IMR-90 (cell line): ENCODE results near the gene RMI2. TPM values are rescaled to one million over a fixed set of nuclear protein-coding genes. Genes with fewer than 3 reads are reported as not detected.
A peak's percentile ranks its signal among the peaks of the same experiment; 100 is the strongest.

Experiments used
- ATAC-seq: fragments of 200-7000 bp; cut with Tn5 transposase; 2 replicates; pipeline ENCODE4 v1.9.1; 2020; ENCODE audit warnings: low read depth, mild to moderate bottlenecking, moderate library complexity
- BruUV-seq: library from RNA; stranded (reverse); fragments of 400-500 nt; replicated peaks from 2 replicates; lab custom pipeline; 2021; lab: Mats Ljungman, UMichigan
- CTCF ChIA-PET: fragments of 300-600 bp; formaldehyde crosslinking; extraction: SDS; loops from one replicate; lab custom pipeline; 2021; ENCODE audit warnings: antibody characterized with exemption; lab: Yijun Ruan, JAX
- POLR2A ChIA-PET: fragments of 300-600 bp; sonication (Branson Sonifier 250); formaldehyde crosslinking; loops from one replicate; lab custom pipeline; 2022; ENCODE audit warnings: antibody characterized with exemption; ENCODE audit not compliant: unreplicated experiment; lab: Charles Lee
- DNase-seq: peaks from one replicate; pipeline ENCODE4 v3.0.0; 2013
- H2AFZ ChIP-seq: replicated peaks from 2 replicates; pipeline ENCODE3; 2013; ENCODE audit warnings: low read length, mild to moderate bottlenecking; ENCODE audit not compliant: poor library complexity
- H2AK5ac ChIP-seq: 2 replicates; pipeline ENCODE4 v1.6.1; 2013; ENCODE audit warnings: low read depth, low read length, inconsistent platforms
- H2AK9ac ChIP-seq: replicated peaks from 2 replicates; pipeline ENCODE3; 2013; ENCODE audit warnings: mild to moderate bottlenecking, low read depth, low read length, moderate library complexity; ENCODE audit not compliant: poor library complexity
- H2BK120ac ChIP-seq: 2 replicates; pipeline ENCODE4 v1.6.1; 2013; ENCODE audit warnings: low read depth, low read length, inconsistent platforms
- H2BK15ac ChIP-seq: 3 replicates; pipeline ENCODE4 v1.6.1; 2013; ENCODE audit warnings: low read depth, low read length, inconsistent platforms
- H2BK20ac ChIP-seq: 2 replicates; pipeline ENCODE4 v1.6.1; 2013; ENCODE audit warnings: low read depth, mild to moderate bottlenecking, inconsistent platforms, low read length, moderate library complexity
- H2BK5ac ChIP-seq: 2 replicates; pipeline ENCODE4 v1.6.1; 2013; ENCODE audit warnings: mild to moderate bottlenecking, low read depth, low read length, inconsistent platforms; ENCODE audit not compliant: poor library complexity, severe bottlenecking
- H3K14ac ChIP-seq: replicated peaks from 2 replicates; pipeline ENCODE4 v1.6.1; 2013; ENCODE audit warnings: low read depth, low read length, inconsistent platforms
- H3K18ac ChIP-seq: 2 replicates; pipeline ENCODE4 v1.6.1; 2013; ENCODE audit warnings: low read depth, low read length, control low read depth
- H3K23ac ChIP-seq: 2 replicates; pipeline ENCODE4 v1.6.1; 2013; ENCODE audit warnings: low read depth, low read length, inconsistent platforms
- H3K27ac ChIP-seq: 2 replicates; pipeline ENCODE4 v1.5.1; 2013; ENCODE audit warnings: mild to moderate bottlenecking, control low read depth, low read length; ENCODE audit not compliant: insufficient read depth
- H3K27me3 ChIP-seq: 2 replicates; pipeline ENCODE4 v1.6.1; 2013; ENCODE audit warnings: low read length; ENCODE audit not compliant: control insufficient read depth, insufficient read depth
- H3K36me3 ChIP-seq: 2 replicates; pipeline ENCODE4 v1.6.1; 2013; ENCODE audit warnings: low read length, mixed read lengths; ENCODE audit not compliant: control insufficient read depth, insufficient read depth
- H3K4ac ChIP-seq: 2 replicates; pipeline ENCODE4 v1.6.1; 2013; ENCODE audit warnings: low read depth, low read length, inconsistent platforms
- H3K4me1 ChIP-seq: 2 replicates; pipeline ENCODE4 v1.6.1; 2013; ENCODE audit warnings: low read length, mixed read lengths; ENCODE audit not compliant: control insufficient read depth, insufficient read depth
- H3K4me2 ChIP-seq: 2 replicates; pipeline ENCODE4 v1.6.1; 2013; ENCODE audit warnings: low read depth, mild to moderate bottlenecking, control low read depth, low read length, moderate library complexity
- H3K4me3 ChIP-seq: 2 replicates; pipeline ENCODE4 v1.5.1; 2013; ENCODE audit warnings: low read depth, mild to moderate bottlenecking, control low read depth, low read length, moderate library complexity; ENCODE audit not compliant: insufficient read depth
- H3K56ac ChIP-seq: 2 replicates; pipeline ENCODE4 v1.6.1; 2013; ENCODE audit warnings: low read length, inconsistent platforms; ENCODE audit not compliant: insufficient read depth; ENCODE audit errors: extremely low read depth
- H3K79me1 ChIP-seq, 2 experiments: 2 replicates each; pipeline ENCODE4 v1.6.1; 2013; ENCODE audit warnings: low read length in 2 of 2, inconsistent platforms in 1 of 2, low read depth in 1 of 2
- H3K9ac ChIP-seq: 2 replicates; pipeline ENCODE4 v1.6.1; 2013; ENCODE audit warnings: low read depth, low read length, control low read depth
- H3K9me1 ChIP-seq: 2 replicates; pipeline ENCODE4 v1.6.1; 2013; ENCODE audit warnings: low read length, inconsistent platforms; ENCODE audit not compliant: insufficient read depth
- H3K9me3 ChIP-seq: 2 replicates; pipeline ENCODE4 v1.6.1; 2013; ENCODE audit warnings: low read length; ENCODE audit not compliant: control insufficient read depth, insufficient read depth
- H4K20me1 ChIP-seq: 2 replicates; pipeline ENCODE4 v1.6.1; 2013; ENCODE audit warnings: low read length, inconsistent platforms; ENCODE audit not compliant: insufficient read depth
- H4K5ac ChIP-seq: 2 replicates; pipeline ENCODE4 v1.6.1; 2013; ENCODE audit warnings: mild to moderate bottlenecking, low read depth, low read length, control low read depth
- H4K8ac ChIP-seq, 2 experiments: 2 replicates each; pipeline ENCODE4 v1.6.1; 2013; ENCODE audit warnings: low read depth in 2 of 2, low read length in 2 of 2, control low read depth in 1 of 2, inconsistent platforms in 1 of 2
- H4K91ac ChIP-seq: 2 replicates; pipeline ENCODE4 v1.6.1; 2013; ENCODE audit warnings: low read depth, low read length, inconsistent platforms; ENCODE audit not compliant: insufficient read depth
- BHLHE40 ChIP-seq: fragments of 150-350 bp; IDR thresholded peaks from 2 replicates; pipeline ENCODE4 v1.6.1; 2016; ENCODE audit warnings: mild to moderate bottlenecking, low read depth, low read length
- CEBPB ChIP-seq: IDR thresholded peaks from 2 replicates; pipeline ENCODE4 v1.6.1; 2012; ENCODE audit warnings: low read depth, low read length, improper control_type of control experiment
- CHD1 ChIP-seq: IDR thresholded peaks from 2 replicates; pipeline ENCODE4 v1.6.1; 2012; ENCODE audit warnings: low read depth, low read length, improper control_type of control experiment
- FOS ChIP-seq: fragments of 150-350 bp; IDR thresholded peaks from 2 replicates; pipeline ENCODE4 v1.6.1; 2016; ENCODE audit warnings: low read depth, low read length
- MAFK ChIP-seq: IDR thresholded peaks from 2 replicates; pipeline ENCODE4 v1.6.1; 2012; ENCODE audit warnings: low read depth, low read length, improper control_type of control experiment
- MAZ ChIP-seq: IDR thresholded peaks from 2 replicates; pipeline ENCODE4 v1.6.1; 2012; ENCODE audit warnings: low read depth, mild to moderate bottlenecking, low read length, improper control_type of control experiment, moderate library complexity, borderline replicate concordance
- POLR2A ChIP-seq: IDR thresholded peaks from 2 replicates; pipeline ENCODE4 v1.6.1; 2012; ENCODE audit warnings: mild to moderate bottlenecking, low read depth, low read length
- RAD21 ChIP-seq: IDR thresholded peaks from 2 replicates; pipeline ENCODE4 v1.6.1; 2012; ENCODE audit warnings: low read length, improper control_type of control experiment
- RCOR1 ChIP-seq: IDR thresholded peaks from 2 replicates; pipeline ENCODE4 v1.6.1; 2012; ENCODE audit warnings: mild to moderate bottlenecking, low read length, improper control_type of control experiment; ENCODE audit not compliant: insufficient replicate concordance
- RFX5 ChIP-seq: IDR thresholded peaks from 2 replicates; pipeline ENCODE4 v1.8.0; 2012; ENCODE audit warnings: low read depth, mild to moderate bottlenecking, low read length, moderate library complexity
- SMC3 ChIP-seq: fragments of 150-350 bp; IDR thresholded peaks from 2 replicates; pipeline ENCODE4 v1.6.1; 2016; ENCODE audit warnings: low read depth, mild to moderate bottlenecking, antibody characterized with exemption, low read length, moderate library complexity
- USF2 ChIP-seq: fragments of 150-350 bp; IDR thresholded peaks from 2 replicates; pipeline ENCODE4 v1.6.1; 2017; ENCODE audit warnings: mild to moderate bottlenecking, antibody characterized with exemption, low read length, low read depth
- WGBS, 2 experiments: methylation state at CpG; one replicate each; pipeline versions ENCODE4 v1.1.5 to v1.1.7; 2013; ENCODE audit warnings: missing lambda C conversion rate in 2 of 2; ENCODE audit not compliant: insufficient read length in 1 of 2; ENCODE audit errors: extremely low coverage in 2 of 2; 5-methylcytosine and 5-hydroxymethylcytosine counted together
- dilution Hi-C: fragments of 300-500 bp; cut with HindIII; formaldehyde crosslinking; loops from one replicate; pipeline ENCODE4 v1.14.3; 2018; ENCODE audit warnings: low sequenced_read_pairs; ENCODE audit not compliant: unreplicated experiment
- in situ Hi-C: fragments of 300-500 bp; cut with MboI; formaldehyde crosslinking; loops from 3 replicates; pipeline ENCODE4 v1.14.3; 2019; ENCODE audit warnings: low sequenced_read_pairs, inconsistent platforms, mixed read lengths
- intact Hi-C: fragments of 100-400 bp; cut with micrococcal nuclease; formaldehyde crosslinking; loops from 2 replicates; pipeline ENCODE4 v1.10.0; 2022
- polyA plus RNA-seq, 3 experiments: library from polyadenylated mRNA; depleted of rRNA; stranded (reverse); fragments of >200 nt; gene quantifications; 2 replicates each; pipeline ENCODE4 v1.2.3, GENCODE V29; 2012; ENCODE audit warnings: low replicate concordance in 1 of 3
- total RNA-seq: library from RNA; depleted of rRNA; stranded (reverse); fragments of >200 nt; gene quantifications from 2 replicates; pipeline ENCODE4 v1.2.3, GENCODE V29; 2012
- TF ChIP-seq, protein P1 (sequence below): fragments of 150-350 bp; IDR thresholded peaks from 2 replicates; pipeline ENCODE4 v1.6.1; 2016; ENCODE audit warnings: low read depth, mild to moderate bottlenecking, low read length, moderate library complexity, borderline replicate concordance
- TF ChIP-seq, protein P2 (sequence below): conservative IDR thresholded peaks from 2 replicates; pipeline ENCODE4 v1.5.1; 2012; ENCODE audit warnings: mild to moderate bottlenecking, low read depth, low read length, improper control_type of control experiment

Gene RMI2
- total and polyA plus RNA-seq, 2 of the 4 experiments (the other 2 are of a cell fraction): 3.2 to 5.6 TPM

DNA sequence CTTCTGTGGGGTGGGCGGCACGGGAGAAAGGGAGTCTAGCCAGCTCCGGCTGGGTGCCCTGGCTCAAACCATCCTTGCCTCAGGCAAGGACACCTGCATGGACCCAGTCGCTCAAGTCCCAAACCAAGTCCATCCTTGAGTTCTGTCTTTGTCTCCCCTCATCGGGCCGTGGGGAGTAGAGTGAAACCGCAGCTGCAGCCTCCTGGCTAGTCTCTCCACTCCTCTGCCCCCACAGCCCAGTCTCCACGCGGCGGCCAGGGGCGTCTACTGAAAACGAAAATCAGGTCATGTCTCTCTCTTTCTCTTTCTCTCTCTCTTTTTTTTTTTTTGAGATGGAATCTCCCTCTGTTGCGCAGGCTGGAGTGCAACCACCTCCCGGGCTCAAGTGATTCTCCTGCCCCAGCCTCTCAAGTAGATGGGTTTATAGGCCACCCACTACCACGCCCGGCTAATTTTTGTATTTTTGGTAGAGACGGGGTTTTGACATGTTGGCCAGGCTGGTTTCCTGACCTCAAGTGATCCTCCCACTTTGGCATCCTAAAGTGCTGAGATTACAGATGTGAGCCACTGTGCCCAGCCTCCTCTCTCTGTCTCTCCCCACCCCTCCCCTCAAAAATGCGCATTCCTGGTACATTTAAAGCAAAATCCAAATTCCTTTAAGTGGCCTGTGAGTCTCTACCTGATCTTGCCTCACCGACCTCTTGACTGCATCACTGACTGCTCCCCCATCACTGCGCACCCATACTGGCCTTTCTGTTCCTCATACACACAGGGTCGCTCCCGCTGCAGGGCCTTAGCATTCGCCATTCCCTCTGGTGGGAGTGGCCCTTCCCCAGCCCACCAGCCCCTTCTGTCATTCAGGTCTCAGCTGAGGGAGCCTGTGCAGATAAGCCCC, 17.7 kb upstream of the RMI2 start:
- H4K91ac ChIP-seq: peak overlapping the region; percentile 94
- H3K4me3 ChIP-seq: no peak overlapping the region
- dilution Hi-C loops (no loop called here), in situ Hi-C loops (no loop called here), intact Hi-C loops (loop anchor here (2.0 kb wide), 1 partner anchor 15 kb away; no protein-coding TSS in a partner anchor)
- peak overlapping the region; percentile 60 for H2AFZ ChIP-seq
- ChIA-PET POLR2A (no interaction called here), CTCF (no interaction called here)
- ATAC-seq: no peak
- H3K36me3 ChIP-seq: no peaks in the 10 kb centered on the region
- 93% methylated on average over 5 of the region's 23 CpGs; no CpG with 5 or more reads in 1 of the 2 experiments for WGBS, 2 experiments
- peak overlapping the region; percentile 83 for H4K5ac ChIP-seq
- H3K23ac ChIP-seq: peak overlapping the region; percentile 89
- H3K14ac ChIP-seq: peak overlapping the region; percentile 92
- H3K27ac ChIP-seq: peak overlapping the region; percentile 92
- H2AK5ac ChIP-seq: peak overlapping the region; percentile 93
- H3K27me3 ChIP-seq: no peaks in the 10 kb centered on the region
- H3K56ac ChIP-seq: peak overlapping the region; percentile 26; the same call in 1 of the 2 replicates
- peak overlapping the region; percentile 96; the same call in 2 of the 3 replicates for H2BK15ac ChIP-seq
- peak overlapping the region; percentile 96 for H2BK20ac ChIP-seq
- H4K8ac ChIP-seq: peak overlapping the region; percentile 35 to 97
- H3K18ac ChIP-seq: peak overlapping the region; percentile 87
- H3K4me2 ChIP-seq: no peak overlapping the region; the same call in 1 of the 2 replicates
- no peaks in the 10 kb centered on the region; a peak in 1 of 4 replicates for H3K79me1 ChIP-seq
- H2BK120ac ChIP-seq: peak overlapping the region; percentile 98
- peak overlapping the region; percentile 91 for H3K4ac ChIP-seq
- no peaks in the 10 kb centered on the region for H3K9me3 ChIP-seq
- H3K4me1 ChIP-seq: peaks cover 24% of the 10 kb centered on the region
- no TSS peak for BruUV-seq
- no peak for DNase-seq
- H3K9ac ChIP-seq: no peak overlapping the region
- peaks cover 14% of the 10 kb centered on the region for H3K9me1 ChIP-seq
- no peaks in the 10 kb centered on the region for H4K20me1 ChIP-seq
- peak overlapping the region; percentile 84 for H2AK9ac ChIP-seq
- peak overlapping the region; percentile 84 for H2BK5ac ChIP-seq
- TF ChIP-seq, protein P1, sequence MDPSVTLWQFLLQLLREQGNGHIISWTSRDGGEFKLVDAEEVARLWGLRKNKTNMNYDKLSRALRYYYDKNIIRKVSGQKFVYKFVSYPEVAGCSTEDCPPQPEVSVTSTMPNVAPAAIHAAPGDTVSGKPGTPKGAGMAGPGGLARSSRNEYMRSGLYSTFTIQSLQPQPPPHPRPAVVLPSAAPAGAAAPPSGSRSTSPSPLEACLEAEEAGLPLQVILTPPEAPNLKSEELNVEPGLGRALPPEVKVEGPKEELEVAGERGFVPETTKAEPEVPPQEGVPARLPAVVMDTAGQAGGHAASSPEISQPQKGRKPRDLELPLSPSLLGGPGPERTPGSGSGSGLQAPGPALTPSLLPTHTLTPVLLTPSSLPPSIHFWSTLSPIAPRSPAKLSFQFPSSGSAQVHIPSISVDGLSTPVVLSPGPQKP: no peak
- TF ChIP-seq RFX5 (no peak), USF2 (no peak), CHD1 (no peak), POLR2A (no peak), MAZ (no peak), RAD21 (no peak), FOS (no peak), CEBPB (no peak), SMC3 (no peak), MAFK (no peak), BHLHE40 (no peak), RCOR1 (no peak)
- TF ChIP-seq, protein P2, sequence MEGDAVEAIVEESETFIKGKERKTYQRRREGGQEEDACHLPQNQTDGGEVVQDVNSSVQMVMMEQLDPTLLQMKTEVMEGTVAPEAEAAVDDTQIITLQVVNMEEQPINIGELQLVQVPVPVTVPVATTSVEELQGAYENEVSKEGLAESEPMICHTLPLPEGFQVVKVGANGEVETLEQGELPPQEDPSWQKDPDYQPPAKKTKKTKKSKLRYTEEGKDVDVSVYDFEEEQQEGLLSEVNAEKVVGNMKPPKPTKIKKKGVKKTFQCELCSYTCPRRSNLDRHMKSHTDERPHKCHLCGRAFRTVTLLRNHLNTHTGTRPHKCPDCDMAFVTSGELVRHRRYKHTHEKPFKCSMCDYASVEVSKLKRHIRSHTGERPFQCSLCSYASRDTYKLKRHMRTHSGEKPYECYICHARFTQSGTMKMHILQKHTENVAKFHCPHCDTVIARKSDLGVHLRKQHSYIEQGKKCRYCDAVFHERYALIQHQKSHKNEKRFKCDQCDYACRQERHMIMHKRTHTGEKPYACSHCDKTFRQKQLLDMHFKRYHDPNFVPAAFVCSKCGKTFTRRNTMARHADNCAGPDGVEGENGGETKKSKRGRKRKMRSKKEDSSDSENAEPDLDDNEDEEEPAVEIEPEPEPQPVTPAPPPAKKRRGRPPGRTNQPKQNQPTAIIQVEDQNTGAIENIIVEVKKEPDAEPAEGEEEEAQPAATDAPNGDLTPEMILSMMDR: no peak
